HEK293T (cell line): ENCODE results near the gene KLHL29.

Experiments used
- BHLHE40 ChIP-seq: fragments of 450-650 bp; IDR thresholded peaks from 2 replicates; pipeline ENCODE4 v1.6.1; 2016; ENCODE audit warnings: mild to moderate bottlenecking, moderate library complexity, borderline replicate concordance
- FOXM1 ChIP-seq: fragments of 450-650 bp; IDR thresholded peaks from 2 replicates; pipeline ENCODE4 v1.6.1; 2017; ENCODE audit warnings: mild to moderate bottlenecking, borderline replicate concordance
- SP1 ChIP-seq: fragments of 450-650 bp; IDR thresholded peaks from 2 replicates; pipeline ENCODE4 v1.6.1; 2017

DNA sequence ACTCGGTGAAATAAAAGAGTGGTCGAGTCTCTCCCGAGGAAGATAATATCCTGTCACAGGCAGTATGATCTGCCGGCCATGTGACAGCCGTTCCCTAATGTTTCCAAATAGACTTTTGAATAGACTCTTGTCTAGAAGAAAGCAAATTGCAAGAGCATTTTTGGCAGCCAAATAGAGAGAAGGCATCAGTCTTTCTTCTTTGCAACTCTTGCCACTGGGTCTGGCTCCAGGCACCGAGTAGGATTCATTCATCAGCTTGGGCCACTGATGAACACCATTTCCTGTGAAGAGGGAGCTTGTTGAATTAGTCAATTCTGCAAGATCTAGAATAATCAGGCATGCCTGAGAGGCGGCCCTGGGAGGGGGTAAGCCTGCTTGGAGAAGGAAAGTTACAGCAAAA is 165.6 kb downstream of the KLHL29 start:
- TF ChIP-seq SP1 (no peak), BHLHE40 (no peak), FOXM1 (no peak)
